ENCODE data around the gene COPG1. TPM values are rescaled to one million over a fixed set of nuclear protein-coding genes. Genes with fewer than 3 reads are reported as not detected.

The COPG1 gene
- total and polyA plus RNA-seq, 10 of the 15 experiments (the other 5 are each of a cell fraction or from before 2014, with no cell fraction given): 54.8 to 143 (median 91.2) TPM

DNA sequence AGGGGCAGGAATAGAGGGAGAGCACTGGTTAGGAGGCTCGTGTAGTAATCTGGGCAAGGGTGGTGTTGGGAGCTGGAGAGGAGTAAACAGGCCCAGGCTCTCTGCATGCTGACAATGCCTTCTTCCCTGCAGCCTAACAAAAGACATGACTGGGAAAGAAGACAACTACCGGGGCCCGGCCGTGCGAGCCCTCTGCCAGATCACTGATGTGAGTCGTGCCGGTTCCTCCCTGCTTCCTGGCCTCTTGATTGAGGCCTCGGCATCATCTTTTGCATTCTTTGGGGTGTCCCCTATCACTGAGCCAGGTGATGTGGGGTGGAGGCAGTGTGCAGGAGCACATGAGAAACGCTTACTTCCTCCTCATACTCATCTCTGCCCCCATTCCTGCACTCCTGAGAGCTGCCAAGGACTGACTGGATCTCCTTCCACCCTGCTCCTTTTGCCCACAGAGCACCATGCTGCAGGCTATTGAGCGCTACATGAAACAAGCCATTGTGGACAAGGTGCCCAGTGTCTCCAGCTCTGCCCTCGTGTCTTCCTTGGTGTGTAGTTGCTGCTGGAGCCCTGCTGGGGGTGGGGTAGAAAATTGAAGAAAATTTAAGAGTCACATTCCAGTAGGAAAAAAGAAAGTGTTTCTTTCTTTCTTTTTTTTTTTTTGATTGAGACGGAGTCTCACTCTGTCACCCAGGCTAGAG is 5.3 kb downstream of the COPG1 start:
- ChIA-PET POLR2A (no interaction called here), CTCF (interaction anchor here (1.2 to 2.8 kb wide), 2 partner anchors 8 to 61 kb away, joined by 5 to 10 read pairs; a partner anchor contains a TSS), RAD21 (ENCODE audit: unreplicated experiment) (no interaction called here), SMC1A (ENCODE audit: uncharacterized antibody, unreplicated experiment) (no interaction called here)
- FAIRE-seq (no peak), DNase-seq (ENCODE audit: low read depth, low spot score) (no peak), ATAC-seq (no peak)
- no TSS peak for BruUV-seq (replicated peaks)
- no peak for TF ChIP-seq DPF2 (IDR thresholded peaks at IDR 0.05)
- TF ChIP-seq NFIC (IDR thresholded peaks at IDR 0.05; ENCODE audit: low read depth, low read length): no peak
- no peak for TF ChIP-seq KLF5 (IDR thresholded peaks at IDR 0.05; ENCODE audit: partially characterized antibody)
- TF ChIP-seq ZNF24 (IDR thresholded peaks at IDR 0.05): no peak
- TF ChIP-seq SUPT20H (IDR thresholded peaks at IDR 0.05; ENCODE audit: borderline replicate concordance, control insufficient read depth, low read depth, low read length): no peak
- no peak for TF ChIP-seq POLR2AphosphoS5 (IDR thresholded peaks at IDR 0.05; ENCODE audit: low read length)
- no peak for TF ChIP-seq CBFB (IDR thresholded peaks at IDR 0.05; ENCODE audit: low read depth)
- TF ChIP-seq YBX1 (IDR thresholded peaks at IDR 0.05): no peak
- TF ChIP-seq, protein P1, sequence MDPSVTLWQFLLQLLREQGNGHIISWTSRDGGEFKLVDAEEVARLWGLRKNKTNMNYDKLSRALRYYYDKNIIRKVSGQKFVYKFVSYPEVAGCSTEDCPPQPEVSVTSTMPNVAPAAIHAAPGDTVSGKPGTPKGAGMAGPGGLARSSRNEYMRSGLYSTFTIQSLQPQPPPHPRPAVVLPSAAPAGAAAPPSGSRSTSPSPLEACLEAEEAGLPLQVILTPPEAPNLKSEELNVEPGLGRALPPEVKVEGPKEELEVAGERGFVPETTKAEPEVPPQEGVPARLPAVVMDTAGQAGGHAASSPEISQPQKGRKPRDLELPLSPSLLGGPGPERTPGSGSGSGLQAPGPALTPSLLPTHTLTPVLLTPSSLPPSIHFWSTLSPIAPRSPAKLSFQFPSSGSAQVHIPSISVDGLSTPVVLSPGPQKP (IDR thresholded peaks at IDR 0.05; ENCODE audit: low read depth, low read length): no peak
- TF ChIP-seq, protein P2, sequence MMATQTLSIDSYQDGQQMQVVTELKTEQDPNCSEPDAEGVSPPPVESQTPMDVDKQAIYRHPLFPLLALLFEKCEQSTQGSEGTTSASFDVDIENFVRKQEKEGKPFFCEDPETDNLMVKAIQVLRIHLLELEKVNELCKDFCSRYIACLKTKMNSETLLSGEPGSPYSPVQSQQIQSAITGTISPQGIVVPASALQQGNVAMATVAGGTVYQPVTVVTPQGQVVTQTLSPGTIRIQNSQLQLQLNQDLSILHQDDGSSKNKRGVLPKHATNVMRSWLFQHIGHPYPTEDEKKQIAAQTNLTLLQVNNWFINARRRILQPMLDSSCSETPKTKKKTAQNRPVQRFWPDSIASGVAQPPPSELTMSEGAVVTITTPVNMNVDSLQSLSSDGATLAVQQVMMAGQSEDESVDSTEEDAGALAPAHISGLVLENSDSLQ (IDR thresholded peaks at IDR 0.05): no peak
- TF ChIP-seq TARDBP (IDR thresholded peaks at IDR 0.05; ENCODE audit: borderline replicate concordance): no peak
- TF ChIP-seq SMAD1 (IDR thresholded peaks at IDR 0.05; ENCODE audit: low read depth, partially characterized antibody): no peak
- TF ChIP-seq CBX5 (IDR thresholded peaks at IDR 0.05; ENCODE audit: low read depth): no peak
- Histone ChIP-seq H3K4me3 (no peak overlapping the region), H4K20me1 (ENCODE audit: control insufficient read depth, insufficient read depth) (no peaks in the 10 kb centered on the region), H3K9ac (ENCODE audit: control insufficient read depth, insufficient read depth, low read length) (no peak overlapping the region), H3K9me3 (replicated peaks; ENCODE audit: control insufficient read depth, insufficient read depth, low read length) (no peaks in the 10 kb centered on the region), H3K4me2 (ENCODE audit: control insufficient read depth, insufficient read depth) (no peak overlapping the region), H3K27ac (ENCODE audit: control insufficient read depth, insufficient read depth) (no peak overlapping the region), H3K79me2 (ENCODE audit: control insufficient read depth, insufficient read depth, low read length) (peaks cover 15% of the 10 kb centered on the region), H3K4me1 (ENCODE audit: control insufficient read depth, insufficient read depth, low read length) (peaks cover 3% of the 10 kb centered on the region), H3K36me3 (ENCODE audit: control insufficient read depth in 2 of 2, insufficient read depth in 2 of 2, low read length in 1 of 2) (peaks cover 22 to 51% of the 10 kb centered on the region in 2 experiments), H3K27me3 (replicated peaks in 1 of 2; ENCODE audit: control insufficient read depth in 2 of 2, insufficient read depth in 2 of 2, low read length in 1 of 2) (no peaks in the 10 kb centered on the region), H2AFZ (ENCODE audit: control insufficient read depth, low read depth, low read length) (no peak overlapping the region)
- 93% methylated on average over 11 of the region's 12 CpGs for WGBS (ENCODE audit: insufficient coverage, insufficient replicate concordance, low lambda C conversion rate, missing lambda C conversion rate)
- intact Hi-C loops (cut with micrococcal nuclease; ENCODE audit: unreplicated experiment): no loop called here
- in situ Hi-C loops (cut with MboI): no loop called here
